HG02798 (cell line): ENCODE measurements around the gene SNX5.
"Not testable (repeated sequence)": the region's sequence is repeated elsewhere in the genome, so short reads cannot be mapped to it uniquely, and the experiment has no call there.

Source experiments
- ATAC-seq: cut with Tn5 transposase; IDR thresholded peaks from one replicate; pipeline ENCODE4 v1.9.1; 2021; ENCODE audit warnings: mild to moderate bottlenecking; ENCODE audit not compliant: unreplicated experiment, poor library complexity

The SNX5 gene

GRCh38 chr20:17960927-17961586 is 7.5 kb downstream of the SNX5 start:
- ATAC-seq: peak; percentile 22

- ATAC-seq: not testable (repeated sequence)
Observed at GRCh38 chr20:17960400-17960885, 8.2 kb downstream of the SNX5 start.

GRCh38 chr20:17959257-17959627 is 9.4 kb downstream of the SNX5 start:
- ATAC-seq: peak; percentile 32

- no peak for ATAC-seq
Observed at GRCh38 chr20:17958373-17959256, 10.0 kb downstream of the SNX5 start.

- no peak for ATAC-seq
Observed at GRCh38 chr20:17957505-17958363, 10.9 kb downstream of the SNX5 start.

- ATAC-seq: no peak
Observed at GRCh38 chr20:17956099-17956685, 12.4 kb downstream of the SNX5 start.

- ATAC-seq: no peak
Observed at GRCh38 chr20:17955302-17955701, 13.3 kb downstream of the SNX5 start.

- ATAC-seq: no peak
Observed at GRCh38 chr20:17953935-17954334, 14.7 kb downstream of the SNX5 start.

- no peak for ATAC-seq
Observed at GRCh38 chr20:17952692-17953684, 15.6 kb downstream of the SNX5 start.

GRCh38 chr20:17951323-17951722 is 17.3 kb downstream of the SNX5 start:
- ATAC-seq: no peak

- ATAC-seq: no peak
Observed at GRCh38 chr20:17950670-17951069, 17.9 kb downstream of the SNX5 start.

- no peak for ATAC-seq
Observed at GRCh38 chr20:17949899-17950298, 18.7 kb downstream of the SNX5 start.

- no peak for ATAC-seq
Observed at GRCh38 chr20:17948442-17948841, 20.2 kb downstream of the SNX5 start.

- ATAC-seq: no peak
Observed at GRCh38 chr20:17947474-17947815, 21.1 kb downstream of the SNX5 start.

GRCh38 chr20:17946572-17947473 is 21.8 kb downstream of the SNX5 start:
- ATAC-seq: no peak

GRCh38 chr20:17946040-17946439 is 22.6 kb downstream of the SNX5 start:
- ATAC-seq: no peak

- ATAC-seq: no peak
Observed at GRCh38 chr20:17944854-17945474, 23.6 kb downstream of the SNX5 start.

GRCh38 chr20:17943343-17943742 is 25.3 kb downstream of the SNX5 start:
- ATAC-seq: peak; percentile 82
